H9 (cell line): ENCODE results near the gene PPP2CA. TPM values are rescaled to one million over a fixed set of nuclear protein-coding genes. Genes with fewer than 3 reads are reported as not detected.

ENCODE experiments used
- DNase-seq: peaks from one replicate; pipeline ENCODE4 v3.0.0-alpha.2; 2017
- H2AFZ ChIP-seq: one replicate; pipeline ENCODE4 v1.6.1; 2013; ENCODE audit warnings: mild to moderate bottlenecking, low read length, control low read depth, moderate library complexity
- H2AK5ac ChIP-seq: 2 replicates; pipeline ENCODE4 v1.6.1; 2013; ENCODE audit warnings: low read length, control low read depth, mixed read lengths; ENCODE audit not compliant: insufficient read length
- H2BK120ac ChIP-seq: one replicate; pipeline ENCODE4 v1.6.1; 2013; ENCODE audit warnings: low read depth, mild to moderate bottlenecking, low read length, control low read depth, inconsistent platforms; ENCODE audit not compliant: poor library complexity, severe bottlenecking
- H2BK12ac ChIP-seq: 2 replicates; pipeline ENCODE4 v1.6.1; 2013; ENCODE audit warnings: low read length, control low read depth, mixed read lengths, low read depth; ENCODE audit not compliant: insufficient read length
- H2BK15ac ChIP-seq: 2 replicates; pipeline ENCODE4 v1.6.1; 2013; ENCODE audit warnings: low read depth, low read length, control low read depth
- H2BK20ac ChIP-seq: one replicate; pipeline ENCODE4 v1.6.1; 2013; ENCODE audit warnings: low read depth, mild to moderate bottlenecking, low read length, control low read depth, inconsistent platforms; ENCODE audit not compliant: poor library complexity, severe bottlenecking
- H2BK5ac ChIP-seq: 2 replicates; pipeline ENCODE4 v1.6.1; 2013; ENCODE audit warnings: low read length, control low read depth, mixed read lengths; ENCODE audit not compliant: insufficient read length
- H3K14ac ChIP-seq: 2 replicates; pipeline ENCODE4 v1.6.1; 2013; ENCODE audit warnings: low read length, control low read depth; ENCODE audit not compliant: insufficient read depth
- H3K18ac ChIP-seq: 2 replicates; pipeline ENCODE4 v1.6.1; 2013; ENCODE audit warnings: low read depth, mild to moderate bottlenecking, mixed read lengths, low read length, control low read depth; ENCODE audit not compliant: insufficient read length
- H3K23ac ChIP-seq: 2 replicates; pipeline ENCODE4 v1.6.1; 2013; ENCODE audit warnings: low read length, control low read depth, mixed read lengths, low read depth; ENCODE audit not compliant: insufficient read length
- H3K23me2 ChIP-seq: 2 replicates; pipeline ENCODE4 v1.6.1; 2013; ENCODE audit warnings: low read depth, mild to moderate bottlenecking, mixed read lengths, low read length, control low read depth; ENCODE audit not compliant: insufficient read length, poor library complexity, severe bottlenecking
- H3K27ac ChIP-seq: 2 replicates; pipeline ENCODE4 v1.5.1; 2013; ENCODE audit warnings: low read length, control low read depth, mixed read lengths, low read depth; ENCODE audit not compliant: insufficient read length
- H3K27me3 ChIP-seq: 2 replicates; pipeline ENCODE4 v1.6.1; 2013; ENCODE audit warnings: low read length, control low read depth, inconsistent platforms; ENCODE audit not compliant: insufficient read depth
- H3K4ac ChIP-seq: 2 replicates; pipeline ENCODE4 v1.6.1; 2013; ENCODE audit warnings: low read depth, mild to moderate bottlenecking, control low read depth, inconsistent platforms, low read length, moderate library complexity
- H3K4me1 ChIP-seq: 2 replicates; pipeline ENCODE4 v1.6.1; 2013; ENCODE audit warnings: low read length, control low read depth, inconsistent platforms; ENCODE audit not compliant: insufficient read depth
- H3K4me2 ChIP-seq: 2 replicates; pipeline ENCODE4 v1.6.1; 2013; ENCODE audit warnings: low read length, control low read depth, mixed read lengths; ENCODE audit not compliant: insufficient read length, insufficient read depth
- H3K56ac ChIP-seq: 2 replicates; pipeline ENCODE4 v1.6.1; 2013; ENCODE audit warnings: low read depth, mild to moderate bottlenecking, mixed read lengths, low read length, control low read depth; ENCODE audit not compliant: insufficient read length
- H3K79me1 ChIP-seq: 2 replicates; pipeline ENCODE4 v1.6.1; 2013; ENCODE audit warnings: low read depth, mild to moderate bottlenecking, moderate library complexity, low read length, control low read depth, inconsistent platforms; ENCODE audit not compliant: insufficient read depth, poor library complexity, severe bottlenecking
- H3K79me2 ChIP-seq: 2 replicates; pipeline ENCODE4 v1.6.1; 2013; ENCODE audit warnings: low read length, control low read depth, inconsistent platforms; ENCODE audit not compliant: insufficient read depth
- H3K9ac ChIP-seq: 2 replicates; pipeline ENCODE4 v1.6.1; 2013; ENCODE audit warnings: low read length, control low read depth, mixed read lengths; ENCODE audit not compliant: insufficient read length; ENCODE audit errors: extremely low read depth
- H3K9me3 ChIP-seq: one replicate; pipeline ENCODE4 v1.6.1; 2013; ENCODE audit warnings: low read depth, low read length, inconsistent platforms; ENCODE audit not compliant: control insufficient read depth
- H3T11ph ChIP-seq: one replicate; pipeline ENCODE4 v1.6.1; 2013; ENCODE audit warnings: mild to moderate bottlenecking, low read length, control low read depth, inconsistent platforms
- H4K20me1 ChIP-seq: one replicate; pipeline ENCODE4 v1.6.1; 2013; ENCODE audit not compliant: control insufficient read depth, insufficient read length, insufficient read depth
- H4K5ac ChIP-seq: 2 replicates; pipeline ENCODE4 v1.6.1; 2013; ENCODE audit warnings: low read depth, mild to moderate bottlenecking, mixed read lengths, low read length, control low read depth; ENCODE audit not compliant: insufficient read length
- H4K8ac ChIP-seq: replicated peaks from 2 replicates; pipeline ENCODE4 v1.6.1; 2013; ENCODE audit warnings: low read length, control low read depth, mixed read lengths, low read depth; ENCODE audit not compliant: insufficient read length
- H4K91ac ChIP-seq: 2 replicates; pipeline ENCODE4 v1.6.1; 2013; ENCODE audit warnings: low read depth, mild to moderate bottlenecking, moderate library complexity, mixed read lengths, low read length, control low read depth; ENCODE audit not compliant: insufficient read length
- H3K27ac Mint-ChIP-seq, 3 experiments: 2 replicates in 2 of 3; 3 replicates in 1 of 3; pipeline ENCODE4 v1.8.0; 2020 to 2021; ENCODE audit warnings: mixed read lengths in 3 of 3, mild to moderate bottlenecking in 1 of 3, moderate library complexity in 1 of 3
- H3K27me3 Mint-ChIP-seq: 2 replicates; pipeline ENCODE4 v1.8.0; 2021; ENCODE audit warnings: low read depth, mild to moderate bottlenecking, moderate library complexity, mixed read lengths
- H3K36me3 Mint-ChIP-seq, 3 experiments: 2 replicates in 2 of 3; 3 replicates in 1 of 3; pipeline ENCODE4 v1.8.0; 2020 to 2021; ENCODE audit warnings: low read depth in 3 of 3, mixed read lengths in 3 of 3; ENCODE audit not compliant: insufficient read depth in 1 of 3
- H3K4me1 Mint-ChIP-seq, 2 experiments: 2 replicates each; pipeline ENCODE4 v1.8.0; 2020; ENCODE audit warnings: mixed read lengths in 2 of 2
- H3K4me3 Mint-ChIP-seq, 2 experiments: 2 replicates in 1 of 2; 3 replicates in 1 of 2; pipeline ENCODE4 v1.8.0; 2020 to 2021; ENCODE audit warnings: mild to moderate bottlenecking in 2 of 2, mixed read lengths in 2 of 2, moderate library complexity in 1 of 2
- H3K9me3 Mint-ChIP-seq, 2 experiments: 2 replicates in 1 of 2; 3 replicates in 1 of 2; pipeline ENCODE4 v1.8.0; 2020; ENCODE audit warnings: mild to moderate bottlenecking in 2 of 2, mixed read lengths in 2 of 2, moderate library complexity in 1 of 2
- CTCF ChIP-seq: fragments of 200-600 bp; sonication (generic); conservative IDR thresholded peaks from 3 replicates; pipeline ENCODE4 v1.8.0; 2021; ENCODE audit warnings: antibody characterized with exemption, mild to moderate bottlenecking
- WGBS: extraction: QIAGEN DNeasy Blood & Tissue Kit; methylation state at CpG from one replicate; pipeline ENCODE4 v1.1.7; 2013; ENCODE audit warnings: missing lambda C conversion rate, low lambda C conversion rate, mixed read lengths; ENCODE audit not compliant: insufficient read length; ENCODE audit errors: extremely low coverage; 5-methylcytosine and 5-hydroxymethylcytosine counted together
- total RNA-seq: library from RNA; stranded (reverse); gene quantifications from 2 replicates; pipeline ENCODE4 v1.2.1, GENCODE V29; 2021

Gene PPP2CA
- total RNA-seq, 1 experiment from 2014 or later: 244 TPM

GRCh38 chr5:134224888-134225779 lies 739 bp downstream of the PPP2CA start:
- Histone ChIP-seq H3K23me2 (peaks cover 8% of the 10 kb centered on the region), H4K8ac (no peak overlapping the region), H3K27me3 (no peaks in the 10 kb centered on the region), H3K79me2 (peaks cover 51% of the 10 kb centered on the region), H2AK5ac (no peak overlapping the region), H4K5ac (peak overlapping the region; percentile 92), H3K79me1 (peaks cover 1% of the 10 kb centered on the region), H3K4ac (peak overlapping the region; percentile 92), H2BK120ac (peak overlapping the region; percentile 94), H3K9me3 (no peaks in the 10 kb centered on the region), H3K18ac (peak overlapping the region; percentile 100), H3K4me2 (peak overlapping the region; percentile 80), H3K27ac (peak overlapping the region; percentile 86), H2BK20ac (no peak overlapping the region), H3T11ph (no peak overlapping the region), H3K4me1 (peaks cover 2% of the 10 kb centered on the region; the same call in 1 of the 2 replicates), H2AFZ (no peak overlapping the region), H4K91ac (peak overlapping the region; percentile 92), H2BK5ac (peak overlapping the region; percentile 96), H2BK12ac (peak overlapping the region; percentile 94), H3K56ac (peak overlapping the region; percentile 51), H3K9ac (peak overlapping the region; percentile 99), H2BK15ac (no peak overlapping the region), H3K23ac (no peak overlapping the region), H3K14ac (peak overlapping the region; percentile 100), H4K20me1 (no peaks in the 10 kb centered on the region)
- Mint-ChIP-seq H3K27ac (peak overlapping the region; percentile 99), H3K27me3 (no peaks in the 10 kb centered on the region), H3K4me3 (peak overlapping the region; percentile 97), H3K4me1 (peaks cover 43 to 48% of the 10 kb centered on the region in 2 experiments), H3K9me3 (no peaks in the 10 kb centered on the region; a peak in 1 of 5 replicates), H3K36me3 (peaks cover 13 to 41% (median 39%) of the 10 kb centered on the region in 3 experiments)
- TF ChIP-seq CTCF: peak; percentile 31; the same call in 1 of the 3 replicates
- peak; percentile 69 for DNase-seq
- WGBS: no CpG with 5 or more reads among the region's 49 CpGs
